HG03064 (cell line): ENCODE measurements around the gene RGS8.

Experiments used
- ATAC-seq: cut with Tn5 transposase; IDR thresholded peaks from one replicate; pipeline ENCODE4 v1.9.1; 2021; ENCODE audit warnings: low read depth; ENCODE audit not compliant: unreplicated experiment

Gene RGS8, protein sequence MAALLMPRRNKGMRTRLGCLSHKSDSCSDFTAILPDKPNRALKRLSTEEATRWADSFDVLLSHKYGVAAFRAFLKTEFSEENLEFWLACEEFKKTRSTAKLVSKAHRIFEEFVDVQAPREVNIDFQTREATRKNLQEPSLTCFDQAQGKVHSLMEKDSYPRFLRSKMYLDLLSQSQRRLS

DNA sequence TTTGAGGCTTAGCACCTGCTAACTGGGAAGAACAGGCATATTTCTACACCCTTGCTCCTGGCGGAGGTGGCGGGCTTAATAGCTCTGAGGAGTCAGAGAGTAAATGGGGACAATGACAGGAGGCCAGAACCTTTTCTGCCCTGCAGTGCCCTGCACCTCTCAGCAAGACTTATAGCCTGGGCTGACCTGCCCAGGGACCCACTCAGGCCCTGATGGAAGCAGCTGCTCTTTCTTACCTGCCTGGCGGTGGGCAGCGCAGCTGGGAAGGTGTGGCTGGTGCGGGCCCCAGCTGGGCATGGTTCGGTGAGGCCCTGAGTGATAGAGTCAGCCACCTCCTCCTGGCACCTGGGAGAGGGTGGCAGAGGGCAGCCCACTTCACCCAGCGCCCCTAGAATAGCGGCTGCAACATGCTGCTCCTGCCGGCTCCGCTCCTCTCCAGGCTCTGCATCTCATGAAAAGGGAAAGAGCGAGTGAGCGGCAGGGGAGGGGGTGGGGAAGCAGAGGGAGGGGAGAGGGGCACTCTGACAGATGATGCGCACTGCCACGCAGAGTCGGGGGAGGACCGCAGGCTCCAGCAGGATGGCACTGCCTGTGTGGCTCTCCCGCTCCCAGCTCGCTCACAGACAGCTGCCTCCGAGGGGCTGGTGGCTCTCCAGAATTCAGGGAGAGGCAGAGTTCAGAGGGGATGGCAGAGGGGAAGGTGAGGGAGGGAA, at the start of gene RGS8:
Gene RGS8 (minus strand): TSS at position 472 of the 713 bp plus-strand sequence. CDS start 14,938 bp downstream, outside the sequence.
- no peak for ATAC-seq

DNA sequence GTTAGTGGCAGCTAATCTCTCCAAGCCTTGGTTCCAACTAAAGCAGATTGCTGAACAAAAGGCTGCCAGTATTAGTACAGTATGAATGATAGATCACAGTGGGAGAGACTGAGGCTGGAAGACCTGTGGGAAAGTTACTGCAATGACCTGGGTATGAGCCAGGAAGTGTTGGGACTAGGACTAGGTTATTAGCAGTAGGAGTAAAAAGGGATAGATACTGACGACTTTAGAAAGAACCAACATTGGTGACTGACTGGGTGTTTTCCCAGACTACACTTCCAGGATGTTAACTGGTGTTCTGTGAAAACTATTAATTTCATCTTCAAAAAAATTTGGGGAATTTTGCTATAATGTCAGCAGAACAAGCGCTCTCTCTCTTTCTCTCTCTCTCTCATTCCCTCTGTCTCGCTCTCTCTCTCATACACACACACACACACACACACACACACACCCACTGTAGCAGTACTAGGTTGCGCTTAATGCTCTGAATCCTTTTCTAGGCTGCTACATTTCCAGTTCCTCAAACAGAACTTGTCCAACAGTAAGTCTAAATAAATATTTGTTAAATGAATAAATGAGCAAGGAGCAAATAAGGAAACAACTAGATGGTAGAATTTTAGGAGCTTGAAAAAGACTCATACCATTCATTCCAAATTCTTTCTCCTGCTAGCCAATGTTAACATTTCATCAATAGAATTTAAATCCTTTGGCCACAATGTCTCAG, 47.6 kb upstream of the RGS8 start:
- no peak for ATAC-seq

DNA sequence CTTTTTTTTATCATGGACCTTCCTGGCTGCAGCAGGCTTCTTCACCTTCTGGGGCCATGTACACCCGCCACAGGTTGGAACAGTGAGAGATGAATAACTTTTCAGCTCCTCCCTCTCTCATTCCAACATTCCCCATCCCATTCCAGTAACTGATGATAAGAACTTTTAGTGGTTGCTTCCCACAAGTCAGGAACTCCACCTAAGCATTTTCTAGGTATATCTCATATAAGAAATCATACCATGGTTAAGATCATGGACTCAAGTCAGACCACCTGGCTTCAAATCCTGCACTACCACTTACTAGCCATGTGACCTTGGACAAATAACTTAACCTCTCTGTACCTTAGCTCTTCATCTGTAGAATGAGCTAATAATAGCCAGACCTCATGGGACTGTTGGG, 42.5 kb upstream of the RGS8 start:
- ATAC-seq = no peak

DNA sequence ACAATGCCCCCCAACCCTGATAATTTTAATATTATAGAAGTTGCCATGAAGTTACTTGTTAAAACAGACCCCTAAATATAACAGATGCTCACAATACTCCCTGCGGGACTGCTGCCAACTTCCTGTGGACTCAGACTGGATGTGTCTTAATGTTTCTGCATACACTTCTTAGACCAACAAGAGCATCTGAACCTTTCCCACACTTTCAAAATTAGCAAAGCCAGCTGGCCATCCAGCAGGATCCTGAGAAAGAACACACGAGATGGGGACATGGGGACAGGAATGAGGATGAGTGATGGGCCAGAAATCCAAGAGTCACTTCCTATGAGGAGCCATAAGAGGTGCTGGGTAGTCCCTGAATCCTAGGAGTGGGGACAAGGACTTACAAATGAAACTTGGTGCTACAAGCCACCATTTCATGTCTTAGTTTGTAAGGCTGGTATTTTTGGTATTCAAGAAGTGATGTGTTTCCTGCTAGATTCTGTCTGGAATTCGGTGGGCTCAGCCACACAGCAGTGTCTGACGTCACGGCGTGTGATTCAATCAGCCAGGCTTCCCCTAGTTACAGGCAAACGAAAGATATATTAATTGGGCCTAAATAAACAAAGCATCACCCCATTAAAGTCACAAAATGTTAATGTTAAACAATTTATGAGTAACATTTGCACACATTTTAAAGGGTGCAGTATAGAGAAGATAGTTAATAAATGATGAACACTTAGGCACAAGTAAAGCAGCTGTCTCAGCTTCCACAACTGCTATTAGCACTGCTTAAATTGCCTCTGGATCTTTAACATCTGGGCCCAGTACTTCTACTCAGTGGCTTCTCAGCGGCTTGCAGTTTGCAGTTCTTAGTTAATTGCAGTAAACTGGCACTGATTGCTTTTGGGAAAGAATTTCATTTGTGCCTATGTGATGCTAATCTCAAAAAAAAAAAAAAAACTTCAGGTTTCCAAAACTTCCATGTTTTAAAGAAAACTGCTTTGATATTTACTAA, 41.2 kb upstream of the RGS8 start:
- no peak for ATAC-seq

DNA sequence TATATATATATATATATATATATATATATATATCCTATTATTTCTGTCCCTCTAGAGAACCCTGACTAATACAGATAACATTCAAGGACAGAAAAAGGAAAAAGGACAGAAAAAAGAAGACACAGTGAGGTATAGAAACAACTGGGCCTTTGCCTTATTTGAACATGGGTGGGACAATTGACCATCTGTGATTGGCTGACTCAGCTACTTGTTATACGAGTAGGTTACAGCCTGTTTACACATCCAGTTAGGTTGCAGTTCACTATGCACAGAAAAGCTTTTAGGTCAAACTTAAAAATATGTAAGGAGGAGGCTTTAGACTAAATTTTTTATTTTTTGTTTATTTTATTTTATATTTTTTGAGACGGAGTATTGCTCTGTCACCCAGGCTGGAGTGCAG, 39.8 kb upstream of the RGS8 start:
- no peak for ATAC-seq

DNA sequence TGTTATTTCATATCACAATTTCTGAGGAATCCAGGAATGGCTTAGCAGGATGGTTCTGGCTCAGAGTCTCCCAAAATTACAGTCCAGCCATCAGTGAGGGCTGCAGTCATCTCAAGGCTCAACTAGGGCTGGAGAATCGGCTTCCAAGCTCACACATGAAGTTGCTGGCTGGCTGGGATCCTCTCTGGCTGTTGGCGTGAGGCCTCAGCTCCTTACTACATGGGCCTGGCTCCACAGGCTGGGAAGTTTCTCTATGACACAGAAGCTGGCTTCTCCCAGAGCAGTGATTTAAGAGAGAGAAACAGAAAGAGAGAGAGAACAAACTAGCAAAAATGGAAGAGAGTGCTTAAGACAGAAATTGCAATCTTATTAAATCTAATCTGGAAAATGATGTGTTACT, 38.8 kb upstream of the RGS8 start:
- no peak for ATAC-seq

DNA sequence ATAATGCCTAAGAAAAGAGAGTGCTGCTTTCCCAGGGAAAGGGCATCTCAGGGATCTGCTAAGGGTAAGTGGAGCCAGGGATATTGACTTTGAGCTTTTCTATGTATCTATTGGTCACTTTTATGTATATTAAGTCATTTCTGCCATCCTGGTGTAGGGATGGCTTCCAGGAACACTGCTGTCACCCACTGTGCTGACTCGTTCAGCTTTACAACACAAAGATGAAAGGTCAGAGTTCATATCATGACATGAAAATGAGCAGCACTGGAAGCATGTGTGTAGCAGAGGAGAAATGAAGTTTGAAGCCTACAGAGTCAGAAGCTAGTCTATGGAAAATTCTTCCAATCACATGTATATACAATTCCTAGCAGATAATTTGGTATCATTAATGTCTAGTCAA, 37.1 kb upstream of the RGS8 start:
- no peak for ATAC-seq

DNA sequence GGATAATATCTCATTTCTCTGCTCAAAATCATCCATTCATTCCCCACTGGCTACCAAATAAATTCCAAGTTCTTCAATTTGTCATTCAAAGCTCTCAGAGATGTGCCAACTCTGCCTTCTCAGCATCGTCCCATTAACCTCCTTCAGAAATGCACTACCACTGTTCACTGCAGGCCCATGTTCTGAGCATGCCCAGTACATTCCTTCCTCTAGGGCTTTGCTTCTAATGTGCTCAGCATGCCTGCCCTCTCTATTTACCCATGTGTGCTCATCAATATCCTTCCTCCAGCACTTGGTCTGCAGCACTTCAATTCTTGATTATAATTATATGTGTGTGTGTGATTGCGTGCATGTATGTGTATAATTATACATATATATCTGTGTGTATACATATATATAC, 36.1 kb upstream of the RGS8 start:
- ATAC-seq = no peak

DNA sequence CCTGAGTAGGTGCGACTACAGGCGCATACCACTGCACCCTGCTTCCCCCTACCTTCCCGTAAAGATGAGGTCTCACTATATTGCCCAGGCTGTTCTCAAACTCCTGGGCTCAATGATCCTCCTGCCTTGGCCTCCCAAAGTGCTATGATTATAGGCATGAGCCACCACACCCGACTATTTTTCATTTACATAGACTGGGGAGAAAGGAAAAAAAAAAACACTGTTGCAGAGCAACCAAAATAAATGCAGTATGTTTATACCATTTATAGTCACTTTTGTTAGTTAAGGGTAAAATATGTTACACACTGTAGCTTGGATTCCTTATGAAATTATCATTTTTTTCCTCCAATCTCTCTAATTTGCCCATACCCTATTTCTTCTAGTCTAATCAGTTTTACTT, 35.2 kb upstream of the RGS8 start:
- no peak for ATAC-seq

DNA sequence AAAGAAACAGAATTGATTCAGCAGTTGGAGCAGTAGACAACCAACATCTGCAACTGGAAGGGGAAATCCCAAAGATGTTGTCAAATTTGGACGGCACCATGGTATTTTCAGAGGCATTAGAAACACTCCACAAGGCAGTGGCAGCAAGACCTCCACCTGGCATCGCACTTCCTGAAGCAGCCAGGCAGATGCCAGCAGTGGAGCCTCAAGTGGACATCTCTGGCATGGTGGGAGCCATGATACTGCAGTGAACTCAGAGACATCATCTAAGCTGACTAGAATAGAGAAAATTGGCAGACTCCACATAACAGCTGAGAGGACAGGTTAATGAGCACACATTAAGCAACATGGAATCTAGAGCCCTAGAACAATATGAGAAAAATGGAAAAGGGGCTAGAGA, 33.9 kb upstream of the RGS8 start:
- no peak for ATAC-seq

DNA sequence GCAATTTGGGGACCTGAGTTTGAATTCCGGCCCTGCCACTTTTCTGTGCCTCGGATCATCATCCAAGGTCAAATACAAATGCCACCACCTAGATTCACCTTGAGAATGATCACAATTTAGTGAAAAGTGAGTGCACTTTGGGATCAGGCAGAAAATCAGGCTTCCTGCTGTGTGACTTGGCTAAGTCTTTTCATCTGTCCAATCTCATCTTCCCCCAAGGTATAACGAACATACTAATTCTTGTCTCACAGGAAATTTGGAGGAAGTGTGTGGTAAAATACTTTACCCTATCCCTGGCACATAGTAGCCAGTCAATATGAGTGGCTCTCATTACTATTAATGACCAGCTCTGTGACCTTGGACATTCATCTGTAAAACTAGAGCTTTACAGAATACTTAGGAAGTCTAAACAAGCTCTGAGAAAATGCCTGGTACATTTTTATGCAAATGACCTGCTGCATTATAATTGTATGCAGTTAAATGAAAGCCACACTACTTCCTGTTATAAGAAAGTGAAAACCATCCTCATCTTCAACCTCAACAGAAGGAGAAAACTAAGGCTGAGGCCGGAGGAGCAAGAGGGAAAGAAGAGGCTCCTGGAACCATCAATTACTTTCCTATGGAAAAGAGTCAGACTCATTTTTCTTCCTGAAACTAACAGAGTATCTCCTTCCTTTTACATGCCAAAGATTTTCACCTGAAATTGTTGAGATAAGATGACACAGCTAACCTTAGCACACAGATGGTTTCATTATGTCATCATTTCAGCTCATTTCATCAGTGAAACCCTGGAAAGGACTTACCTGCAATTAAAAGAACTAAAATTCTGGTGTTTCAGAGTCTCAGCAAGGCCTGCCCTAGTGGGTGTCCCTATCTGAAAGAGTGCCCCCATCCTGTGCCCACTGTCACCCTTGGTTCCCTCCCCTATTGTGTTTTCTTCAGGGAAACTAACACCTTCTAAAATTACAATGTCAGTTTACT, 32.6 kb upstream of the RGS8 start:
- no peak for ATAC-seq

DNA sequence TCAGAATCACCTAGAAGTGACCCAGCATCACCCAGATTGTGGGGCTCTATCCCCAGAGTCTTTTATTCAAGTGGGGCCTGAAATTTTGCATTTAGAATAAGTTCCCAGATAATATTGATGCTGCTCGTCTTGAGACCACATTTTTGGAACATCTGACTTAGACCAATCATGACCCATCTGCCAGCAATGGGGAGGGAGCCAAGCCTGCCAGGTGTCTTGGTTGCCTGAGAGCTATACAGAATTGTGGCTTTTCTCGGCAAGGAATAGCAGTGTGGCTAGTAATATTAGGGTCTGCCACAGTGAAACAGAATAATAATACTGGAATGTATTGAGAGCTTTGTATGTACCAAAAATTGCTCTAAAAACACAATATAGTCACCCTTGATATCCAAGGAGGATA, 31.1 kb upstream of the RGS8 start:
- no peak for ATAC-seq

DNA sequence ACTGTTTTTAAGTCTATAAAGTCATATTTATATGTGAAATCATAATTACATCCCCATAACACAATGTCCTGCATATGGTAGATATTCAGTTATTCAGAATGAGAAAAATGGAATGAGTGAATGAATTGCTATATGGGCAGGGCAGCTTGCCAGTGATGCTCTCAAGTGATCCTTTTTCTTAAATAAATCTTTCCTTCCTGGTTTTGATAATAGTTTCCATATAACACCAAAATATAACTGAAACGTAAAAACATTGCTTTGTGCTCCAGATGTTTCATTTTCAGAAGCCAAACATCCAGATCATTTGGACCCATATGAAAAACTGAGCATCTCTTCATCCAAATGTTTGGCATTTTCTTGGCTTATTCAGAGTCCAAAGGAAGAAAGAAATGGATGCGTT, 30.2 kb upstream of the RGS8 start:
- ATAC-seq = no peak

DNA sequence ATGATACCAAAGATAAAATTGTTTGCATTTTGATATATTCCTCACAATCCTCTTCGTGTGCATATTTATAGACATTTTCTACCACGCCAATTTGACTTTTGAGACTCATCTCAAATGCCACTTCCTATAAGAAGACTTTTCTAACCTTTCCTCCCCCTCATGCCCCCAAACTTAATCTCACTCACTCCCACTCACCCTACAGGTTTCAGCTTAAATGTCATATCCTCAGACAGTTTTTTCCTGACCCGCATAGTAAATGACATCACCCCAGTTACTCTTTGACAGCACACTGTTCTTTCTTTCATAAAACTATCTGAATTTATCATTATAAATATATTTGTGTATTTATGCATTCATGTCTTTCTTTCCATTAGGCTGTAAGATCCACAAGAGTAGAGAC, 29.6 kb upstream of the RGS8 start:
- no peak for ATAC-seq

DNA sequence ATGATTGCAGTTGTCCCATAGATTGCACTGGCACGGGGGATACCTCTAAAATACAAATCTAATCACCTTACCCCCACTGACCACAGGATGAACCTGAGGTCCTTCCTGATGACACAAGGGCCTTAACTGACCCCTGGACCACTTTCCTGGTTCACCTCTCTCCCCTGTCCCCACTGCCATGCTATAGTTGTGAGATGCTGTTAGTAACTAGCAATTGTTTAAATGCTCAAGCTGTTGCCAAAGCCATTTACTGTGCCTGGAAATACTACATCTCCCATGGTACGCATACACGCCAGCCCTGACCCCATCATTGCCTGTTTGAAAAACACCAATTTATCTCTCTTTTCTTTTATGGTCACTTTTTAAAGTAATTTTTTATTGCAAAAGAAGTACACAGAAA, 29.1 kb upstream of the RGS8 start:
- ATAC-seq = no peak

DNA sequence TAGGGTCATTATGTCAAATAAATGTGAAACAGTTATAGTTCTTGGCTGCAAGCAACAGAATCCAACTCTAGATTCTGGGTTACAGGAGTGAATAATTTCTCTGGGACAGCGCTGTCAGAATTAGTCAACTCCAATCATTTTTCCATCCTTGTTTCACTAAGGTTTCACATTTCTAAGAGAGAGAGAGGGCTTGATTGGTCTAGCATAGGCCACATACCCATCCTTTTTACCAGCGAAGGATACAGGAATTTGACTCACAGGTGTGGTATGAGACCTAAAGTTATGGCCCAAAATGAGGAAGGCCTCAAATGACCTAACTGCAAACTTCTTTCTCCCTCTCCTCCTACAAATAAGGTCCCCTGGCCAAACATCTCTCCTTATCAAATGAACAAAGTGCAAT, 25.5 kb upstream of the RGS8 start:
- ATAC-seq = no peak

DNA sequence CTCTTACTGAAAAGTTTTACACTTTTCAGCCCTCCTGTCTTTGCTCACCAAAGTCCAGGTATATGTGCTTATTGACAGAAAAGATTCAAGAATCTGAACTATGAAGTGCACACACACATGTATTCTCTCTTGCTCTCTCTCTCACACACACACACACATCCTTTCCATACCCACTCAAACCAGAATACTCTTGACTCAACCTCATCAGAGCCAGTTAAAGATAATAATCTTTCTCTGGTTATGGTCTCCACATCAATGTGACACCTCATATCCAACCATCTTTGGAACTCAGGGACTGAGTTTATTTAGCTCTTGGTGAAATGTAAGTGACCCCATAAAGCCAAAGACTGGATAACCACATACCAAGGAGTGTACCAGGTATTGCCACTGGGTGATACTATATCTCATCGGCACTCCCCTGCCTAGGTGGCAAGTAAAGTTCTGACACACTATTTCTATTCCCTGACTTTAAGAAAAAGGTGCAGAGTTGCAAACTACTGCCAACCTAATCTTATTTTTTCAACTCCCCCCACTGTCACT, 24.9 kb upstream of the RGS8 start:
- no peak for ATAC-seq

DNA sequence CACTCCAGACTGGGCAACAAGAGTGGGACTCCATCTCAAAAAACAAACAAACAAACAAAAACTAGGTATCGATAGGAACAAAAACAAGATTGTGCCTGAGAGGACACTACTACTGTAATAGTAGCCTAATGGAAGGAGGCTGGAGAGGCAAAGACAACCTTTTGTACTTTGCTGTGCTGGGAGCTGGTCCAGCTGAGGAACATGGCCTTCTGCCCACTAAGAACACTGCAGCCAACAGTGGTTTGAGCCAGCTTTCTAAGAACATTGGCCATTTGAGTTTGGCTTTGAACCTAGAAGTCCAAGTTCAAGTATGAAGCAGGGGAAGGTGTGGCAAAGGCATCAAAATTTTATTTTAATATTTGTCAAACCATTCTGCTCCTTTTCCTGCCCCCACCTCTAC, 22.7 kb upstream of the RGS8 start:
- ATAC-seq = no peak

DNA sequence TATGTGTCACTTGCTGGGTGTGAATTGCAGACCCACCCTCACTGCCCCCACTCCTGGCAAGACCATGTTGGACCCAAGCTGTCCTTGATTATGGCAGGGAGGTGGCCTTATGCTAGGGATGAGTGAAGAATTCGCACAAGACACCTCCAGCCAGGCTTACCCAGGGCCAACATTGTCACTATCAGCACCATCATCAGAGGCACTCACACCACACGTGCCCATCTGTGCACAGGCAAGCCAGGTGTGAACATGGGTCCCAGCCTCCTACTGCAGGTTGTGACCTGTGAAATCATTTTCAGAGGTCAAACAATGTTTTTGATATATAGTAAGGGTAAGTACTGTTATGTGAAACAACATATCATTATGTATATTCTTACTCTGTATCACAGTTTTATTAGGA, 20.3 kb upstream of the RGS8 start:
- no peak for ATAC-seq
